Thyroid gland (tissue), 4 donors: ENCODE data around the gene DMD. TPM values are rescaled to one million over a fixed set of nuclear protein-coding genes. Genes with fewer than 3 reads are reported as not detected.

Experiments
- DNase-seq, 2 donors: peaks; one replicate each; pipeline ENCODE4 v3.0.0-alpha.2; 2019
- H3K27ac ChIP-seq, 3 donors: fragments of 200-600 bp; sonication (generic); 1 replicate in 2 of 3; 2 replicates in 1 of 3; pipeline ENCODE4 v1.5.1; 2016 to 2019; ENCODE audit warnings: mild to moderate bottlenecking in 1 of 3, moderate library complexity in 1 of 3
- H3K27me3 ChIP-seq: fragments of 200-600 bp; sonication (generic); one replicate; pipeline ENCODE4 v1.5.1; 2019
- H3K36me3 ChIP-seq, 2 donors: fragments of 200-600 bp; sonication (generic); one replicate each; pipeline ENCODE4 v1.5.1; 2016 to 2019
- H3K4me1 ChIP-seq, 2 donors: fragments of 200-600 bp; sonication (generic); one replicate each; pipeline ENCODE4 v1.5.1; 2017 to 2019
- H3K4me3 ChIP-seq, 3 donors: fragments of 200-600 bp; sonication (generic); replicated peaks in 1 of 3; 1 replicate in 2 of 3; 2 replicates in 1 of 3; pipeline ENCODE4 v1.5.1; 2016; ENCODE audit warnings: mild to moderate bottlenecking in 1 of 3
- H3K9me3 ChIP-seq: fragments of 200-600 bp; sonication (generic); one replicate; pipeline ENCODE4 v1.5.1; 2017
- CTCF ChIP-seq, 6 experiments: fragments of 200-600 bp in 3 of 6; fragments of 450-650 bp in 3 of 6; sonication (generic) in 3 of 6; IDR thresholded peaks; one replicate each; pipeline ENCODE4 v1.5.1; 2016 to 2019; ENCODE audit warnings: antibody characterized with exemption in 6 of 6, mild to moderate bottlenecking in 2 of 6, inconsistent platforms in 1 of 6, moderate library complexity in 1 of 6
- POLR2A ChIP-seq, 2 donors: fragments of 450-650 bp; IDR thresholded peaks; one replicate each; pipeline ENCODE4 v1.6.1; 2017; ENCODE audit warnings: antibody characterized with exemption in 2 of 2, mild to moderate bottlenecking in 2 of 2, moderate library complexity in 1 of 2
- WGBS, 2 donors: methylation state at CpG; one replicate each; pipeline ENCODE4 v1.1.5; 2017; 5-methylcytosine and 5-hydroxymethylcytosine counted together
- intact Hi-C: fragments of 100-400 bp; cut with DNase I; formaldehyde crosslinking; loops from one replicate; pipeline ENCODE4 v1.15.1; 2023
- total RNA-seq, 4 donors: library from RNA; depleted of rRNA; stranded (reverse); fragments of >200 nt; gene quantifications; one replicate each; pipeline ENCODE4 v1.2.3, GENCODE V29; 2016

Gene DMD
- total RNA-seq, 4 donors from 2014 or later, result 16.5 to 24.0 (median 21.7) TPM

DNA sequence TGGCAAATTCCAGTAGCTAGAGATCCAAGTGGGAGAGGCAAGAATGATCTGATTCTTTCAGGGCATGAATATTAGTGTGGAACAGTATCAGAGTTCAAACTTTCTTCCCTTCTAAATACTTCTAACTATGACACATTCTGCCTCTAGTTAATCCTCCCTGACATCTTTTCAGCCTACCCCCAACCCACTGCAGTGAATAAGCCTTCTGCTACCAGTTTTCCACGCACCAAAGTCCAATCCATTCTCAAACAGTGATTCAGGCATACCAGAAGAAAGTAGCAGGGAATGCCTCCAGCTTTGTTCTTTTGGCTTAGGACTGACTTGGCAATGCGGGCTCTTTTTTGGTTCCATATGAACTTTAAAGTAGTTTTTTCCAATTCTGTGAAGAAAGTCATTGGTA lies 1984.1 kb downstream of the DMD start:
- 69 to 100% methylated on average over 1 to 2 of the region's 2 CpGs for WGBS, 2 donors
- TF ChIP-seq POLR2A (IDR thresholded peaks at IDR 0.05) (no peak), CTCF (IDR thresholded peaks at IDR 0.05) (no peak)
- H3K27ac ChIP-seq, result no peak overlapping the region
- H3K4me3 ChIP-seq, result no peak overlapping the region
- intact Hi-C loops, result no loop called here
- H3K9me3 ChIP-seq, result no peaks in the 10 kb centered on the region
- H3K4me1 ChIP-seq, result no peaks in the 10 kb centered on the region
- H3K36me3 ChIP-seq, result no peaks in the 10 kb centered on the region
- no peaks in the 10 kb centered on the region for H3K27me3 ChIP-seq
- no peak for DNase-seq

DNA sequence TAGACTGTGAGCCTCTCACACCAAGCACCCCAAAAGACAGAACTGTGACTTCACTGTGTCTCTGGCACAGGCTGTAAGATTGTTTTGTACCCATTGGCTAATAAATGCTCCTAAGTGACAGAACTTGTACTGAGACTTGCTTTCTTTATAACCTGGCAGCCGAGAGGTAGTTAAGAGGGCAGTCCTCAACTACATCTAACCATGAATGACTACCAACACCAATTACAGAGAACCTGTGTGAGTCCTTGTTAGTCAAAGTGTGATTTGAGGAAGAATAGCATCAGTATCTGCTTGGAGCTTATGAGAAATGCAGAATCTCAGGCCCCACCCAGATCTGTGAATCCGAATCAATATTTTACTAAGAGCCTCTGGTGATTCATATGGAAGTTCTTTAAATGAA lies 1985.5 kb downstream of the DMD start:
- Histone ChIP-seq H3K27ac (no peak overlapping the region), H3K9me3 (no peaks in the 10 kb centered on the region), H3K4me3 (no peak overlapping the region), H3K4me1 (no peaks in the 10 kb centered on the region), H3K36me3 (no peaks in the 10 kb centered on the region), H3K27me3 (no peaks in the 10 kb centered on the region)
- TF ChIP-seq CTCF (IDR thresholded peaks at IDR 0.05), result no peak
- TF ChIP-seq POLR2A (IDR thresholded peaks at IDR 0.05), result no peak
- WGBS, 2 donors, result 94 to 100% methylated on average over 2 of the region's 2 CpGs
- no peak for DNase-seq
- intact Hi-C loops, result no loop called here

DNA sequence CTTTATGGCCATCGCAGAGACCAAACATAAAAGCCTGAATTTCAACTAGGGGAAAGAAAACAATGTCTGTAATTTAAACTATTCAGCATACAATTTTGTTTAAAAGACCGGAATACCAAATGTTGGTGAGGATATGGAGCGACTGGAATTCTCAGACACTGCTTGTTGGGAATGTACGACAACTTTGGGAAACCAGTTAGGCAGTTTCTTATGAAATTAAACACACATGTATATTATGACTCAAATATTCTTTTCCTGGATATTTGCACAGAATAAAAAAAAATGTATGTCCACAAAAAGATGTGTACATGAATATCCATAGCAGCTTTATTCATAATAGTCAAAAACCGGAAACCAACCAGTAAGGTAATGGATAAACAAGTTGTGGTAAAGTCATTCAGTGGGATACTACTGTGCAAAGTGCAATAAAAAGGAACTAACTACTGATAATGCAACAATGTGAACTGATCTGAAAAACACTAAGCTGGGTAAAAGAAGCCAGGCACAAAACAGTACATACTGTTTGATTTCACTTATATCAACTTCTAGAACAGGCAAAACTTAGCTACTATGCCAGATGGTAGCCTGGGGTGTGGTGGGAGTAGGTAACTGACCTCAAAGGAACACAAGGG lies 1986.9 kb downstream of the DMD start:
- intact Hi-C loops, result no loop called here
- Histone ChIP-seq H3K4me1 (no peaks in the 10 kb centered on the region), H3K27ac (no peak overlapping the region), H3K9me3 (no peaks in the 10 kb centered on the region), H3K36me3 (no peaks in the 10 kb centered on the region), H3K27me3 (no peaks in the 10 kb centered on the region), H3K4me3 (no peak overlapping the region)
- 94 to 98% methylated on average over 5 of the region's 5 CpGs for WGBS, 2 donors
- DNase-seq, result no peak
- TF ChIP-seq POLR2A (IDR thresholded peaks at IDR 0.05) (no peak), CTCF (IDR thresholded peaks at IDR 0.05) (no peak)

- Histone ChIP-seq H3K4me1 (no peaks in the 10 kb centered on the region), H3K27ac (no peak overlapping the region), H3K4me3 (no peak overlapping the region), H3K36me3 (no peaks in the 10 kb centered on the region), H3K27me3 (no peaks in the 10 kb centered on the region), H3K9me3 (no peaks in the 10 kb centered on the region)
- intact Hi-C loops, result no loop called here
- DNase-seq, result no peak
- 89 to 92% methylated on average over 3 of the region's 3 CpGs for WGBS, 2 donors
- TF ChIP-seq POLR2A (IDR thresholded peaks at IDR 0.05), result no peak
- TF ChIP-seq CTCF (IDR thresholded peaks at IDR 0.05), result no peak
Measured at GRCh38 chrX:31223817-31224216, 1987.5 kb downstream of the DMD start.

- Histone ChIP-seq H3K9me3 (no peaks in the 10 kb centered on the region), H3K27ac (no peak overlapping the region), H3K36me3 (no peaks in the 10 kb centered on the region), H3K4me1 (no peaks in the 10 kb centered on the region), H3K27me3 (no peaks in the 10 kb centered on the region), H3K4me3 (no peak overlapping the region)
- no peak for DNase-seq
- WGBS, 2 donors, result 90 to 91% methylated on average over 6 of the region's 6 CpGs
- intact Hi-C loops, result no loop called here
- TF ChIP-seq CTCF (IDR thresholded peaks at IDR 0.05) (no peak), POLR2A (IDR thresholded peaks at IDR 0.05) (no peak)
Measured at GRCh38 chrX:31222946-31223345, 1988.4 kb downstream of the DMD start.
